ENCODE measurements around the gene ZBTB48.

DNA sequence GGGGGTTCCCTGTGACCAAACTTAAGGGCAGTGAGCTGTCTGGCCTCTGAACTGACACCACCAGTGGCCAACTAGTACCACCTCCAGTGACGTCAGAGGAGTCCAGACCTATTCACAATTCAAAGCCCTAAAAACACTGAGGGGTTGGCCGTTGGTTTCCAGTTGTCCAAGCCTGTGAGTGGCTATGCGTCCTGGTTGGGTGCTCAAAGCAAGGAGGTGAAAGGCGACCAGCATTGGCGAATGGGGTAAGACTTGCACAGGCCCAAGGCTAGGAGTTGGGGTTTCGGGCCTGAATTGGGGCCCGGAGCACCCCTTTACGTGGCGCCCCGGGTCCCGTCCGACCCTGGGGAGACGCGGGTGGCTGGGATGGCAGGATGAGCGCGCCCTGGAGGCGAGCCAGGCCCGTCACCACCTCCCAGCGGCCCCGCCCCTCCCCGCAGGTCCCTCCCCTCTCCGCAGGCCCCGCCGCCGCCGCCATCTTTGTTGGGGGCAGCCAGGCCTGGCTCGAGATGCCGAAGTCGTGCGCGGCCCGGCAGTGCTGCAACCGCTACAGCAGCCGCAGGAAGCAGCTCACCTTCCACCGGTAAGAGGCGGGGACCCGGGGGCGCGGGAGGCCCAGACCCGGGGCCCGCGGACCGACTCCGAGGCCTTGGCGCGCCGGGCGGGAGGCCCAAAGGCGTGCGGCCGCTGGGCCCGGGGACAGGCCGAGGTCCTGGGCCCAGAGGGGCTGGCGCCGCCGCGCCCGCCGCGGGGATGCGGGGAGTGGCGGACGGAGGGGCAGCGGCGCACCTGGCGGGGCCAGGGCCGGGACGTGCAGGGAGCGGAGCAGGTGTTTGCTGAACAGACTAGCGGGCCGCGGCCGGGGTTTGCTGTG lies 45.2 kb downstream of the ZBTB48 start, which contains the start of gene THAP3:
- TF ChIP-seq EZH2 (optimal IDR thresholded peaks at IDR 0.05; ENCODE audit: low read depth, low read length) (no peak), CTCF (IDR thresholded peaks at IDR 0.05; ENCODE audit: low read length) (peak; percentile 44), EZH2phosphoT487 (IDR thresholded peaks at IDR 0.05; ENCODE audit: low read length) (no peak)

All from MM.1S (cell line).